ENCODE data around the gene ADAMTSL3.
"Not testable (repeated sequence)": the region's sequence is repeated elsewhere in the genome, so short reads cannot be mapped to it uniquely, and the experiment has no call there.

The ADAMTSL3 gene

DNA sequence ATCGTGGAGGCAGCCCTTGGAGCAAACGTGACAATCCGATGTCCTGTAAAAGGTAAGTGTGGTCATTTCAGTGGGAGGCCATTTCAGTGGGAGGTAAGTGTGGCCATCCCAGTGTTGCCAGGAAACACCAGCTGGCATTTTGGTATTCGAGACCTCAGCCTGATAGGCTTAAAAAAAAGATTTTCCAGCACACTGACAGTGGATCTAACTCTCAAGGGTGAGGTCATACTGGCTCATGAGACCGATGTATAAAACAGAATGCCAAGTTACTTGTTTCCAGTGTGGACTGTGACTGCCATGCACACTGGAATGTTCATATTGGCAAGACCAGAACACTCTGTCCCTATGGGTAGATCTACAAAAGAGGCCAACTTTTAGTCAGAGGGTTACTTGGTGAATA lies 337.2 kb downstream of the ADAMTSL3 start:
- DNase-seq = no peak

DNA sequence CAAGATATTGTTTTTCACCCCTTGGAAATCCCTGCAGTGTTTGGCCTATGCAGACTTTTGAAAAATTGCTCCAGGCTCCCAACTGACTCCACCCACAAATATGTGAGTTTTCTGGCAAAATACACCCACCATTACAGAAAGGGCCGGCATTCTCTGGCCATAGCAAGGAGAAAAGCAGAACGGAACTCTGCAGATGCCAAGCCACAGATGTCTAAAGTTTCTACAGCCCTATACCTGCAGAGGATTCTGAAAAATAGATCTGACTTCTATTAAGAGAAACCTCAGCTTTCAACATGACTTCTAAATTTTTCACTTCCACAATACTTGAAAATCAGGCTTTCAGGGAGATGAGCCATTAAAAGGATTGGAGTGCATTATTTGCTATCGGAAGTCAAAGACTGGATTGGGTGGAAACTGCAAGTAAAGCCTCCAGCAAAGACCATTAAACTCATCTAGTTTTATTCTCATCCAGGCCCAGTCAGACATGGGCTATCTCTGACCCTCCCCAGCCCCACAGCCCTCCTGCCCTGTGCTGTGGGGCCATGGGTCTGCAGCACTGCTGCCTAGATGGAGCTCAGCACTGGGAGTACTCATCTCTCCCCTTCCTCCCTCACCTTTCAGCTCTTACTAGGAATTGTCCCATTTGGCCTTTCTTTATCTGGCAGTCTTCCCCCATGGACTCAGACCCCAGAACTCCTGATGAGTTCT lies 338.6 kb downstream of the ADAMTSL3 start:
- DNase-seq = no peak

DNA sequence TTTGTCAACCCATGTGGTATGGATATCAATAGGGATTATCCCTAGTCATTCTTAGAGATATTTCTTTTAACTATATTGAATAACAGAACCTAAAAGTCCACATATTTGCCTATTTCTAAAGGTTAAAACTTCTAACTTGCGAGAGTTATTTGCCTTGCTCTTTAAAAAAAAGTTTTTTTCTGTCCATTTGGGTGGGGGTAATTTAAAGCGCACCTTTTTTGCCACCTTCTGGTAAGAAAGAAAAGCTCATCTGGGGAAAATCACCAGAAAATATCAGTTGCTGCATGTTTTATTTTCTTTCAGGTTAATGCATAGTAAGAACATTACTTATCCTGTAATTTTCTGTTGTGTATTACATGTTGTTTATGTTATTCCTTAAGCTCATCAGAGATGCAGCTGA lies 339.7 kb downstream of the ADAMTSL3 start:
- no peak for DNase-seq

DNA sequence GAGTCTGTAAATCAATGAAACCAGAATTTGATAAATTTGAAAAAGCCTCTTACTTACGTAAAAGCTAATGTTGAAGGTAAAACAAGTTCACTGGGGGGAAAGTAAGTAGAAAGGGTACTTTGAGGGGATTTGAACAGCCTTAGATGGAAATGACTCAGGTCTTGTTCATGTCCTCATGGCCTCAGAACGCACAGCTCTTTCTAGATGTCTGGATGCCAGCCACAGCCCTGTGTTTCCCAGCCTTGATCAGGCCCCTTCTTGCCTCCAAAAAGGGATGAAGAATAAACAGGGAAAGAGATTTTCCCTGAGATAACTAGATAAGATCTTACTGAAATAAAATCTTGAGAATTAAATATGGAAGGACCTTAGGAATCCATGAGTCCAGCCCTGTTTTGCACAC lies 344.6 kb downstream of the ADAMTSL3 start:
- no peak for DNase-seq

DNA sequence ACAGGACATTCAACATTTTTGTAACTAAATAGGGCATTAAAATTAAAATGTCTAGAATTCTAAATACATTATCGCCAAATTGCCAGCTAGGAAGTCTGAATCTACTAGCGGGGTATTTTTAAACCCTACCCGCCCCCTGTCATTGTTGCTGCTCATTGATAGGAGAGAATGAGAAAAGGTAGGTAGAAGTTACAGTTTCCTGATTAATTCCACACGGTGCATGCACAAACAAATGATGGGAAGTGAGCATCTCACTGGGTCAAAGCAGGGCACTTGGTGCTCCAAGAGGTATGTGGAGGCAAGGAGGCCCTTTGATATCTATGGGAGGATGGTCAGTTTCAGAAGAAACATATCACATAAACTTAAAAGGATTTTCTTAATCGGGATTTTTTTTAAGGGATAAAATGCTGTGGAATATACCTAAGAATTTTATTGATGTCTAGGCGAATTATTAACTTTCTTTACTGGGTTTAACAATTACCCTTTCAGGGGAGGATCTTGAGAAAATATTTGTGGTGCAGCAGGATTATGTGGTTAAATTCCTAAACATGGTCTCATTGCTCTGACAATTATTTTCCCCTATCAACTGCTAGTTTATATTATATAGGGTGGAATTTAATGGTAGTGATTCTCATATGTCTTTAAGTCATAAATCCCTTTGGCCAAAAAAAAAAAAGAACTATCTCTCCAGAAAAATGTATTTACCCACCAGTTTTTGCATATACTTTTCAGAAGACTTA lies 345.6 kb downstream of the ADAMTSL3 start:
- DNase-seq = no peak

DNA sequence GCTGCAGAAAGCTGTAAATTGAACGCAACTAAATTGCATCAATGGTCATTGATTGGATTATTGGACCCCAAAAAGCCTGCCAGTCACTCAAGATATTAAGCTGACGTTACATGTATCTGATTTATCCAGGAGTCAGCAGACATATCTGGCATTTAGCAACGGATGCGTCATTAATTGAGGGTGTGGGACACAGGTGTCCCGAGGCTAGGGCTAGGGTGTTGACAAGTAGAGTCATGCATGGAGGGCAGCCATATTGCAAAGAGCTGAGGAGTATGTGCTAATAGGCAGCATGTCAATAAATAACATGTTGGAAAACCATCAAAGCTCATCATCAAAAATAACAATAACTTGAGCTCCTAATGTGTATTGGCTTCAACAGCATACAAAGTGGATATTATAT lies 347.1 kb downstream of the ADAMTSL3 start:
- no peak for DNase-seq

DNA sequence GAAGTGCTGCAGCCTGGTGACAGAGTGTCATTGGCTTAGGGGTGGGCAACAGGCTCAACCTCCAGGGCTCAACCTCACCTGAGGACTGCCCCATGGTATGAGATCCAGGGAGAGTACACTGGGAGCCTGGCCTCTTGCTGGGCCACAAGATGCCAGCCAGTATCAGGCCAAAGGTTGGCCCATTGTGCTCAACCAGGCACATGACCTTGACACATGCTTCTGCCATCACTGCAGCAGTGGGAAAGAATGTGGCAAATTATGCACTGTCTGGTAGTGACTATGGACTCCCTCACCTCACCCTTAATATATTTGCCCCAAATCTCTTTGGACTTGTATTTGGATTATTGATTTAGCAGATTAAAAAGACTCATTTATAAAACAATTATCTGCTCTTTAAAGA lies 347.7 kb downstream of the ADAMTSL3 start:
- DNase-seq = no peak

DNA sequence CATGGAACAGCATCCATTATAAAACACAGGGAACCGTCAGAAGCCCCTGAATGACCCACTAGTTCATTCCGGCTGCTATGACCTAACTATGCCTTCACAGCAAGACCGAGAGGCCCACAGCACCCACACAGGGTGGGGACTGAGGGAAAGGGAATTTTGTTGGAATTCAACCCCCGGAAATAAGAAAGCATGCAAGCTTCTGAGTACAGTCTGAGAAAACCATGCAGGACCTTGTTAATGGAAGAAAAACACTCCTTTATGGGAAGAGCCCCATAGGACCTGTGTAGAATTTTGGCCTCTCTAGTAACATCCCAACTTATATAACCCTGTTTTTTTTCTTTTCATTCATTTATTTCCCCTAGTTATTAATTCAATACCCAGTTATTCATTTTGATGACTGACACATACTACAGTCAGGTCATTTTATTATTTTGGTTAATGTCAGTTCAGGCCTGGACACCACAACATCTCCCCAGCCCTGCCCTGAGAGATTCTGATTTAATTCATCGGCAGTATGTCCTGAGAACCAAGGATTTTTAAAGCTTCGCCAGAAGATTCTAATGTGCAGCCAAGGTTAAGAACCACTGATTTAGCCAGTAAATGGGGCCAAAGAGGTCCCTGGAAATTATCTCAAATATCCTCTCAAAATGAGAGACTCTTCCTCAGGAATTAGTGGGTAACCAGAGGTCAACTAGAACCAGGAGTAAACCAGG lies 350.0 kb downstream of the ADAMTSL3 start:
- no peak for DNase-seq

DNA sequence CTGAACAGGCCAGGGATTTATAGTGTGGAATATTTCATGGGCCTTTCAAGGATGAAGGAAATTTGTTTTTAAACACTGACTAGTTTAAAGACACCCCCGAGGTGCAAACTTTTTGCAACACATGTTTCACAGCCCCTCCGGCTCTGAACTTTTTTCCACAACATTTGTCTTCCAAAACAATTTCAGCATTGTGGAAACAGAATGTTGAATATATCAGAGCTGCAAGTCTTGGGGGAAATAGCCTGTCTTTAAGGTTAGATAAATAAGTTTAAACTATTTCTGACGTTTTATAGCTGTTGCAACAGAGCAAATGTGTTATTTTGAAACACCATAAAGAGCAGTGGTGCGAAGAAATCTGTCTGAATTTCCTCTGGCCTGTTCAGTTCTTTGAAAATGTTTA lies 352.5 kb downstream of the ADAMTSL3 start:
- no peak for DNase-seq

DNA sequence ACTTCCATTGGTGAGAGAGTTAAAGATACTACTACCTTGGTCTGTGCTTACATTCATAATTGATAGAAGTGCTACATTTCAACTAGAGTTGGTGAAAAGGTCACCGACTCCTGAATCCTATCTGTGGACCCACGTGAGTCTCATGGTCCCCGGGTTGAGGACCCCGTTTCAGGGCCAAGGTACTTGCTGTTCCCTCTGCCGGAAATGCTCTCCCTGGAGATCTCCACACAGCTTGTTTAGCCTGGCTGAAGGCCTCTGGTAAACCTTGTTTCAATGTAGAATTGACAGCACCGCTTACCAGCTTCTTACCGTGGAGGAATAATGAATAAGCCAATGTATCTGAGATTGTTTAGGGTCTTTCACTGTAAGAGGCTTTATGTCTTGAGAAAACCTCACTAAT lies 355.7 kb downstream of the ADAMTSL3 start:
- no peak for DNase-seq

DNA sequence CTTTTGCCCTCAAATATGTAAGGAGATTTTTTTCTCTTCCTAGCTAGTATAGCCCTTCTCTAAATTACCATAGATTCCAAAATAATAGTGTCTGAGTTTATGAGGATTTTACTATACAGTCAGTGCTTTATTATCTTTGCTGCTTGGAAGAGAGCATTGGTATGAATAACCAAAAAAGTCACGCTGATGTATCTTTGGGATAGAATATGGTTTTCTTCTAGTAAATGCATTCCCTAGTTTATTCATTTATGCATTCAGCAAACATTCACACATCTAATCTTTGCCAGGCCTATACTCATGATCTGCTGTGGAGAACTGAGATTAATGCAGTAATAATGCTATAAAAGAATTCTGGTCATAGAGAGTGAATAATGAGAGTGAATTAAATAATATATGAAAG lies 356.3 kb downstream of the ADAMTSL3 start:
- DNase-seq = no peak

DNA sequence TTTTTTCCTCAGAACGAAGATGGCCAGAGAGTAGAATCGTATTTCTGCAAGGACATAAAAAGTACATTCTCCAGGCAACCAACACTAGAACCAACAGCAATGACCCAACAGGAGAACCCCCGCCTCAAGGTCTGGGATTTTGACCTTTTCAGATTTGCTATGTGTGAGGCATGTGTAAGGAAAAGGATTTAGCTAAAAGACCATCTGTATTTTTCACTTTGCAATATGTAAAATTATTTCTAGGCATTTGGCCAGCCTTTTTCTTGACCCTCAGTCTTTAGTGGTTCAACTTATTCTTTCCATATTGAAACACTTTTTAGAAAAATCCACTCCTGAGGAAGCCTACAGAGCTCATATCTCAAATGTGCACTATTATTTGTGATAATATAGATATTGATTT lies 362.4 kb downstream of the ADAMTSL3 start:
- no peak for DNase-seq

DNA sequence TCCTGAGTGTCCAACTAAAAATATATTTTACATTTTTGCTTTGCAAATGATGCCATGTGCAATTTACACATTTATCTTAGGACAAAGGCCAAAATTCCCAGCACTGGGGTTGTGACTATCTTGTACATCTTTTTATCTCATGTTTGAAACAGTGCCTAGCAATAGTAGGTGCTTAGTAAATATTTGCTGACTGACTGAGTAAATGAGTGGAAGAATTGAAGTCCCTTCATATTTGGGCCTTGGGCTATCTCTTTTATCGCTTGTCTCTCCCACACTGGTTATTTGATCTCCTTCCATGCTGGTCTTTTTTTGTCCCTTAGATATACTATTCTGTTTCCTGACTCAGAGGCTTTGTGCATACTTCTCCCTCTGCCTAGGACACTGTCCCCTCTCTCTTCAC lies 368.6 kb downstream of the ADAMTSL3 start:
- DNase-seq = no peak

DNA sequence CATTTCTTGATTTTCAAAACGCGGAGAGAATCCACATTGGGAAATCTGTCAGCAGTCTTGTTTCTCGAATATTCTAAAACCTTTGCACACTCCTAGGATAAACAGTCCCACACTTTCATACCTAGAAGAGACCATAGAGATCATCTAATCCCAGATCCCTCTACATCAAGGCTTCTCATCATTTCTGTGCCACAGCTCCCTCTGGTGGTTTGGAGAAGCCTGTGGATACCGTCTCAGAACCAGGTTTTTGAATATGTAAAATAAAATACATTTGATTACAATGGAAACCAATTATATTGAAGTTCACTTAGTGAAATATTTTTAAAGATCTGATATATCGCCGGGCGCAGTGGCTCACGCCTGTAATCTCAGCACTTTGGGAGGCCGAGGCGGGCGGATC lies 369.7 kb downstream of the ADAMTSL3 start:
- DNase-seq = no peak

DNA sequence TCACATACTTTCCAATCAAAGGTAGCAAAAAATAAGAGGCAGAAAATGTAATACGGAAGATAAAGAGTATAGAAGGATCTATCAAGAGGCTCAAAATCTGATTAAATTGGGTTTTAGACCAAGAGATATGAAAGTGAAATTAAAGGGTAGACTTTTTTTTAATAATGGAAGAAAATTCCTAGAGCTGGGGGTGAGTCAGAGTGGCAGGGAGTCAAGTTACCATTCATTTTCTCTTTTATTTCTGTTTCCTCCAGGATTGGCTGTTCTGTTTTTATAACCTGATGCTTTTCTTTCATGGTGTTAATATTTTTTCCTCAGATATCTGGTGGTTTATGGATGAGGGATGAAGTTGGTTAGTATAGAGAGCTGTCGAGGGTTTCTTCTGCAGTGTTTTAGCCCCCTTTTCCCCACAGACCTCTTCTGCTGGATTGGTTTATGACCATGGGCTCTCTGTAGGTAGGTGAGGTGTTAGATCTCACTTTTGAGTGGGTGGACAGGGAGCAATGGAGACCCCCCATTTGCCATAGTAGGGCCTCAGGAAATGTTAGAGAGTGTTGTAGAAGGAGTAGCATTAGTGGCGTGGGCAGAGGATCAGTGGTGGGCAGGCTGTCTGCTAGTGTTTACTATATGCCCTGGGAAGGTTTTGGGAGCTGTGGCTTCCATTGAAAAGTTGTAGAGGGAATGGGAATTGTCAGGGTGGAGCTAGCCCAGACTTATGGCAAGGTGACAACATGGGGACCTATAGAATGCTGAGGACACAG lies 380.1 kb downstream of the ADAMTSL3 start:
- DNase-seq = no peak

DNA sequence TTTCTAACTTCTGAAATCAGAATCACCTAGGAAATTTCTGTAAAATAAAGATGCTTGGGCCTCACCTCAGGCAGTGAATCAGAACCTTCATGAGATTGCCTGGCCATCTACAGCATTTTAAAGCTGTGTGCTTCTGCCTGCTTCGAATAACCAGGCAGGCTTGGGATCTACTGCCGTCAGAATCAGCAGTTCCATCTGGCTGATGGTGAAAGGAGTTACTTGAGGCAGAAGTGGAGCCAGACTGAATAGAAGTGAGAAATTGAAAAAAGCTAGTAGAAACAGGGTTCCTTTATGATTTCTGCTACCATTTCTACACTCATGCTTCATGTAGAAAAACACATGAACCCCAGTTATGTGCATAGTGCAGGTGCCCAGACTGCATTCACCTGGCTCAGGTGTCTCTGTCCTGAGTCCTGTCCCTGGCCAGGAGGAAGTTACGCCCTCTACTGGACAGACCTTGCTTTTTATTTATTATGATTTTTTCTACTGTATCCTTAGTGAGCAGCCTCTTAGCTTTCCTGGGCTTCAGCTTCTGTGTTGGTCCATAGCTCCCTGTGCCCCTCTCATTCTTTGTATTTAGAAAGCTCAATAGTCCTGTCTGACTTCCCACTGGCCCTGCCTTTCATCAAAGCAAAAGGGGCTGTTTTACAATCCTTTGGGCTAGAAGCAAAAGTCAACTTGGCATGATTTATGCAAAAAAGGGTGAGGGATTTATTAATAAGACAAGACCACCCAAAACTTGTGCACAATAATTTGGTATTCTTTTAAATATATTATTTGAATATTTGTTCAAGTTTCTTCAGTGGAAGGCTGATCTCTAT lies 380.9 kb downstream of the ADAMTSL3 start:
- no peak for DNase-seq

DNA sequence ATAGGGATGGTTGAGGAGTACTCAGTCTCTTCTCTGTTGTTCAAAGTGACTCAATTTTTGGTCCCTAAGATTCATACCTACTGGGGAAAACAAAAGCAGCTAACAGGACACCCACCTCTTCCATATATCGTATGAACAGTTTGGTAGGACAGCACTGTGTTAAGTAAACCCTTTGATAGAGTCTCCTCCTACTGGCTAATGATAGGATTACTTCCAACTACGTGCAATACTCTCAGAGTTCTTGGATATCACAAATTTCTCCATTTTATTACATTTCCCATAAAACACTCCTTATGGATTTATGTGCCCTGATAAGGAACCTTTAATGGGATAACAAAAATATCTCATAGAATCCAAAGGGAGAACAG lies 381.5 kb downstream of the ADAMTSL3 start:
- DNase-seq = no peak

DNA sequence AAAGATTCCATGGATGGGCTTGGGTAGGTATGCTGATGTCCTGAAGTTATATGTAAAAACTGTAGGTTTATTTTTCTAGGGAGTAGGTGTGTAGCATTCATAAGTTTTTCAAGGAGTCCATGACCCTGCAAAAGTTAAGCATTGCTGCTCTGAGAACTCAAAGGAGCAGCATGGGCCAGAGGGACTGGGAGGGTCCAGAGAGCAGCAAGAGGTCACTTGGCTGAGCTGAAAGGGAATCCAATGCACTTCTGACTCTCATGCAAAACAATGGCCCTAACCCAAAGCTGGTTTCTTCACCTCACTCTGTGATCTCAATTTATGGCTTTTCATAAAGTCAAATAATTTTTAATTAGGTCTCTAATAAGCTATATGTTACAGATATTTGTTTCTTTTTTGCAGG lies 383.4 kb downstream of the ADAMTSL3 start:
- DNase-seq = no peak

DNA sequence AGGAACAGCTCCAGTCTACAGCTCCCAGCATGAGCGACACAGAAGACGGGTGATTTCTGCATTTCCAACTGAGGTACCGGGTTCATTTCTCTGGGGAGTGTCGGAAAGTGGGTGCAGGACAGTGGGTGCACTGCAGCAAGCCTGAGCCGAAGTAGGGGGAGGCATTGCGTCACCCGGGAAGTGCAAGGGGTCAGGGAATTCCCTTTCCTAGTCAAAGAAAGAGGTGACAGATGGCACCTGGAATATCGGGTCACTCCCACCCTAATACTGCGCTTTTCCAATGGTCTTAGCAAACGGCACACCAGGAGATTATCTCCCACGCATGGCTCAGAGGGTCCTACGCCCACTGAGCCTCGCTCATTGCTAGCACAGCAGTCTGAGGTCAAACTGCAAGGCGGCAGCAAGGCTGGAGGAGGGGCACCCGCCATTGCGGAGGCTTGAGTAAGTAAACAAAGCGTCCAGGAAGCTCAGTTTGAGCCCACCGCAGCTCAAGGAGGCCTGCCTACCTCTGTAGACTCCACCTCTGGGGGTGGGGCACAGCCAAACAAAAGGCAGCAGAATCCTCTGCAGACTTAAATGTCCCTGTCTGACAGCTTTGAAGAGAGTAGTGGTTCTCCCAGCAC lies 388.6 kb downstream of the ADAMTSL3 start:
- DNase-seq = not testable (repeated sequence)

DNA sequence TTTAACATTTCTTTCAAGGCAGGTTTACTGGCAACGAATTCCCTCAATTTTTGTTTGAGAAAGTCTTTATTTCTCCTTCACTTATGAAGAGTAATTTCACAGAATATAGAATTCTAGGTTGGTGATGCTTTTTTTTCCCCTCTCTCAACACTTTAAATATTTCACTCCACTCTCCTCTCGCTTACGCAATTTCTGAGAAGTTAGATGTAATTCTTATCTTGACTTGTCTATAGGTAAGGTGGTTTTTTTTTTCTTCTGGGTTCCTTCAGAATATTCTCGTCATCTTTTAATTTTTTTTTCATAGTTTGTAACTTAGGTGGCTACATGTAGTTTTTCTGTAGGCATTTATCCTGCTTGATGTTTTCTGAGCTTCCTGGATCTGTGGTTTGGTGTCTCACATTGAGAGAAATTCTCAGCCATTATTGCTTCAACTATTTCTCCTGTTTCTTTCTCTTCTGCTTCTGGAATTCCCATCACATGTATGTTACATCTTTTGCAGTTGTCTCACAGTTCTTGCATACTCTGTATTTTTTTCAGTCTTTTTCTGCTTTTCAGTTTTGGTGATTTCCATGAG lies 392.2 kb downstream of the ADAMTSL3 start:
- no peak for DNase-seq

DNA sequence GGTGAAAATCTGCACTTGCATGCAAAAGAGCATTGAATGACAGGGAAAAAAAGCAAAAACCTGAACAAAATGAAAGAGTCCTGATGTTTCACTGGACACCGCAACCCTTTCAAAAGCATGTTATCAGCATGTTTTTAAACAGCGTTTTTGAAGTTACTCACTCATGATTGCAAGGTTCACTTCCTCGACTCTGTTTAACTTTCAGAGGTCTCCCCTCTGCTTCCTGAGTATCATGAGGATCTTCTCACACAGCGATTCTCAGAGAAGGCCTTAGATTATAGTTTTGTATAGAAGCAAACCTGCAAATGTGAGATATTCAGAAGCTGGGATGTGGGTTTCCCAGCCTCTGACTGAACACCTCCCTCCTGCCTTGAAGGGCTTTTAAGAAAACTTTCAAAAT lies 395.6 kb downstream of the ADAMTSL3 start:
- not testable (repeated sequence) for DNase-seq

DNA sequence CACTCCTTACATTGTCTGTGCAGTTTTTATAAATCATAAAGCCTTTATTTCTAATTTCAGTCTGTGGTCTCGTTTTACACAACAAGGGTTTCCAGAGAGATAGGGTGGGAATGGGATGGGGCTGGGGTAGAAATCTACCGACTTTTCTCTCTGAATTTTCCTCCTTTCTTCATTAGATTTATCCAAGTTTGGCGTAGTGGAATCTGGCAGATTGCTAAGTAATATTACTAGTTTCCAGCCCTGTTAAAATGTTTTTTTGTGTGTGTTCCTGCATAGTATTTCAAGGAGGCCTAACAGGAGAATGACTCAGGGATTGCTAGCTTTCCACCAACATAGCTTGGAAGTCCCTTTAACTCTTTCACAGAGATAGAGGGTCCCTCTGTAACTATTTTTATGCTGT lies 396.2 kb downstream of the ADAMTSL3 start:
- no peak for DNase-seq
